Nephron (organoid): Measurements from ENCODE around the gene GLI3.

Source experiments
- H3K27ac Mint-ChIP-seq, 3 experiments: 2 replicates each; pipeline ENCODE4 v1.8.0; 2020; ENCODE audit warnings: mixed read lengths in 3 of 3, mild to moderate bottlenecking in 2 of 3, moderate library complexity in 1 of 3
- H3K27me3 Mint-ChIP-seq: 2 replicates; pipeline ENCODE4 v1.8.0; 2021; ENCODE audit warnings: low read depth, mild to moderate bottlenecking, moderate library complexity, mixed read lengths
- H3K36me3 Mint-ChIP-seq: 2 replicates; pipeline ENCODE4 v1.8.0; 2020; ENCODE audit warnings: low read depth, mixed read lengths
- H3K4me1 Mint-ChIP-seq: 2 replicates; pipeline ENCODE4 v1.8.0; 2020; ENCODE audit warnings: mixed read lengths
- H3K4me3 Mint-ChIP-seq, 3 experiments: 2 replicates each; pipeline ENCODE4 v1.8.0; 2020; ENCODE audit warnings: mild to moderate bottlenecking in 3 of 3, mixed read lengths in 3 of 3, moderate library complexity in 2 of 3
- H3K9me3 Mint-ChIP-seq: 2 replicates; pipeline ENCODE4 v1.8.0; 2020; ENCODE audit warnings: mixed read lengths
- CTCF ChIP-seq, 3 experiments: fragments of 200-600 bp; sonication (generic); IDR thresholded peaks; one replicate each; pipeline ENCODE4 v1.5.0; 2021; ENCODE audit warnings: antibody characterized with exemption in 3 of 3; ENCODE audit not compliant: unreplicated experiment in 3 of 3

The GLI3 gene

GRCh38 chr7:42105554-42106358, 131.3 kb downstream of the GLI3 start:
- H3K4me1 Mint-ChIP-seq: peaks cover 69% of the 10 kb centered on the region
- H3K27me3 Mint-ChIP-seq: no peaks in the 10 kb centered on the region
- H3K9me3 Mint-ChIP-seq: no peaks in the 10 kb centered on the region
- TF ChIP-seq CTCF (IDR thresholded peaks at IDR 0.05; ENCODE audit: unreplicated experiment in 3 of 3): no peak
- H3K27ac Mint-ChIP-seq: peak overlapping the region in 2 of 3 experiments; percentile 38 to 49
- peaks cover 32% of the 10 kb centered on the region for H3K36me3 Mint-ChIP-seq
- H3K4me3 Mint-ChIP-seq: no peak overlapping the region

GRCh38 chr7:42104694-42105093, 132.3 kb downstream of the GLI3 start:
- Mint-ChIP-seq H3K4me1 (peaks cover 67% of the 10 kb centered on the region), H3K27ac (no peak overlapping the region), H3K27me3 (no peaks in the 10 kb centered on the region), H3K9me3 (no peaks in the 10 kb centered on the region), H3K36me3 (peaks cover 42% of the 10 kb centered on the region), H3K4me3 (no peak overlapping the region)
- no peak for TF ChIP-seq CTCF (IDR thresholded peaks at IDR 0.05; ENCODE audit: unreplicated experiment in 3 of 3)

GRCh38 chr7:42104231-42104630, 132.8 kb downstream of the GLI3 start:
- TF ChIP-seq CTCF (IDR thresholded peaks at IDR 0.05; ENCODE audit: unreplicated experiment in 3 of 3): no peak
- peaks cover 43% of the 10 kb centered on the region for H3K36me3 Mint-ChIP-seq
- H3K9me3 Mint-ChIP-seq: no peaks in the 10 kb centered on the region
- no peak overlapping the region for H3K4me3 Mint-ChIP-seq
- no peaks in the 10 kb centered on the region for H3K27me3 Mint-ChIP-seq
- peaks cover 65% of the 10 kb centered on the region for H3K4me1 Mint-ChIP-seq
- H3K27ac Mint-ChIP-seq: no peak overlapping the region

GRCh38 chr7:42103456-42103855, 133.6 kb downstream of the GLI3 start:
- peaks cover 43% of the 10 kb centered on the region for H3K36me3 Mint-ChIP-seq
- no peak overlapping the region for H3K27ac Mint-ChIP-seq
- no peaks in the 10 kb centered on the region for H3K9me3 Mint-ChIP-seq
- peaks cover 65% of the 10 kb centered on the region for H3K4me1 Mint-ChIP-seq
- H3K27me3 Mint-ChIP-seq: no peaks in the 10 kb centered on the region
- no peak overlapping the region for H3K4me3 Mint-ChIP-seq
- no peak for TF ChIP-seq CTCF (IDR thresholded peaks at IDR 0.05; ENCODE audit: unreplicated experiment in 3 of 3)

GRCh38 chr7:42103020-42103419, 134.0 kb downstream of the GLI3 start:
- Mint-ChIP-seq H3K27ac (no peak overlapping the region), H3K36me3 (peaks cover 43% of the 10 kb centered on the region), H3K9me3 (no peaks in the 10 kb centered on the region), H3K27me3 (no peaks in the 10 kb centered on the region), H3K4me3 (no peak overlapping the region), H3K4me1 (peaks cover 65% of the 10 kb centered on the region)
- TF ChIP-seq CTCF (IDR thresholded peaks at IDR 0.05; ENCODE audit: unreplicated experiment in 3 of 3): no peak

- peaks cover 65% of the 10 kb centered on the region for H3K4me1 Mint-ChIP-seq
- H3K9me3 Mint-ChIP-seq: no peaks in the 10 kb centered on the region
- no peak for TF ChIP-seq CTCF (IDR thresholded peaks at IDR 0.05; ENCODE audit: unreplicated experiment in 3 of 3)
- H3K4me3 Mint-ChIP-seq: no peak overlapping the region
- H3K27ac Mint-ChIP-seq: no peak overlapping the region
- H3K27me3 Mint-ChIP-seq: no peaks in the 10 kb centered on the region
- H3K36me3 Mint-ChIP-seq: peaks cover 43% of the 10 kb centered on the region
Measured at GRCh38 chr7:42102301-42102700, 134.7 kb downstream of the GLI3 start.
